ENCODE measurements around the gene HMGN3.
"Not testable (repeated sequence)": the region's sequence is repeated elsewhere in the genome, so short reads cannot be mapped to it uniquely, and the experiment has no call there.

Gene HMGN3

GRCh38 chr6:79234150-79235022 lies at the start of gene HMGN3:
Gene HMGN3, minus strand, starts transcription at chr6:79234682.
- peak; percentile 74 for DNase-seq (ENCODE audit: low read depth)

- no peak for DNase-seq (ENCODE audit: low read depth)
Measured at GRCh38 chr6:79280756-79281155, 46.3 kb upstream of the HMGN3 start.

GRCh38 chr6:79277109-79277508 lies 42.6 kb upstream of the HMGN3 start:
- no peak for DNase-seq (ENCODE audit: low read depth)

- DNase-seq (ENCODE audit: low read depth) = peak; percentile 70
Measured at GRCh38 chr6:79269877-79270276, 35.4 kb upstream of the HMGN3 start.

GRCh38 chr6:79267128-79267527 lies 32.6 kb upstream of the HMGN3 start:
- DNase-seq (ENCODE audit: low read depth) = no peak

- no peak for DNase-seq (ENCODE audit: low read depth)
Measured at GRCh38 chr6:79266051-79266450, 31.6 kb upstream of the HMGN3 start.

GRCh38 chr6:79263359-79263758 lies 28.9 kb upstream of the HMGN3 start:
- no peak for DNase-seq (ENCODE audit: low read depth)

- DNase-seq (ENCODE audit: low read depth) = no peak
Measured at GRCh38 chr6:79261666-79262065, 27.2 kb upstream of the HMGN3 start.

- no peak for DNase-seq (ENCODE audit: low read depth)
Measured at GRCh38 chr6:79260772-79261171, 26.3 kb upstream of the HMGN3 start.

- no peak for DNase-seq (ENCODE audit: low read depth)
Measured at GRCh38 chr6:79257381-79258205, 23.1 kb upstream of the HMGN3 start.

GRCh38 chr6:79256770-79257169 lies 22.3 kb upstream of the HMGN3 start:
- not testable (repeated sequence) for DNase-seq (ENCODE audit: low read depth)

- DNase-seq (ENCODE audit: low read depth) = not testable (repeated sequence)
Measured at GRCh38 chr6:79255086-79255485, 20.6 kb upstream of the HMGN3 start.

- DNase-seq (ENCODE audit: low read depth) = no peak
Measured at GRCh38 chr6:79250559-79250958, 16.1 kb upstream of the HMGN3 start.

- DNase-seq (ENCODE audit: low read depth) = no peak
Measured at GRCh38 chr6:79250107-79250514, 15.6 kb upstream of the HMGN3 start.

GRCh38 chr6:79249136-79249535 lies 14.7 kb upstream of the HMGN3 start:
- DNase-seq (ENCODE audit: low read depth) = no peak

GRCh38 chr6:79246891-79247290 lies 12.4 kb upstream of the HMGN3 start:
- no peak for DNase-seq (ENCODE audit: low read depth)

- no peak for DNase-seq (ENCODE audit: low read depth)
Measured at GRCh38 chr6:79241228-79241627, 6.7 kb upstream of the HMGN3 start.

GRCh38 chr6:79240509-79240908 lies 6.0 kb upstream of the HMGN3 start:
- DNase-seq (ENCODE audit: low read depth) = no peak

GRCh38 chr6:79239536-79240168 lies 5.2 kb upstream of the HMGN3 start:
- no peak for DNase-seq (ENCODE audit: low read depth)

- no peak for DNase-seq (ENCODE audit: low read depth)
Measured at GRCh38 chr6:79238919-79239318, 4.4 kb upstream of the HMGN3 start.

- no peak for DNase-seq (ENCODE audit: low read depth)
Measured at GRCh38 chr6:79236711-79237110, 2.2 kb upstream of the HMGN3 start.

GRCh38 chr6:79233611-79234149 lies 802 bp downstream of the HMGN3 start:
- DNase-seq (ENCODE audit: low read depth) = peak; percentile 48

Measured in CMK (cell line).